Measurements from ENCODE around the gene INAFM2. TPM values are rescaled to one million over a fixed set of nuclear protein-coding genes. Genes with fewer than 3 reads are reported as not detected.

Gene INAFM2
- polyA plus RNA-seq, 2 donors, result 6.4 to 7.0 TPM

DNA sequence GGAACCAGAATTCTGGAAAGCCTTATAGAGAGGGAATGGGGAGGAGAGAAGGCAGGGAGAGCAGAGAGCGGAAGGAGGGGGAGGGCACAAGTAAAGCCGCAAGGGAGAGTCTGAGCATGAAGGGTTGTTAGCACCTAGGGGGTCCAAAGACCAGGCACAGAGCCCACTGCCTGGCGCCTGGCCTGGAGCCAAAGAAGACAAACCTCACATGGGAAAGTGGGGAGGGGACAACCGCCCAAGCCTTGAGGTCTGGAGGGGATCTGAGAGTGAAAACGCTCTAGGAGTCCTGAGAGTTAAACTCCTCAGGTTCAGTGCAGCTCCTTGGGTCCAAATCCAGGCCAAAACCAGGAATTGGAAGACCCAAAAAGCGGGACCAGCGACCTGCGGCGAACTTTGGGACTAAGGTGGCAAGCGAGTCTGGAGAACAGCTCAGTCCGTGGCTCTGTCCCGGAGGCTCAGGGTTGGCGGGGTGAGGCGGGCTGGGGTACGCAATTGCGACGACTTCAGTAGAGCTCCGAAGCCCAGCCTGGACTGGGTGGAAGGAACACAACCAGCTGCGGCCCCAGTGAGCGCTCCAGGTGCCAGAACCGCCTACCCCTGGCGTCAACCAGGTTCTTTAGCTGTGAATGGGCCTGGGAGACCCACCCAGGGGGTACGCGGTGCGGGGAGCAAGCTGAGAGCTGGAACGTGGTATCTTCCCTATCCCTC lies 807 bp upstream of the INAFM2 start:
- WGBS, 2 donors, result 46% methylated on average over 26 of the region's 26 CpGs
- H3K27me3 ChIP-seq (ENCODE audit: control insufficient read depth in 1 of 2, insufficient read depth in 2 of 2, low read length in 2 of 2), result no peaks in the 10 kb centered on the region
- no peaks in the 10 kb centered on the region for H3K36me3 ChIP-seq (ENCODE audit: control insufficient read depth in 2 of 2, insufficient read depth in 2 of 2, low read length in 1 of 2)
- peak overlapping the region; percentile 69 to 71 for H3K4me3 ChIP-seq (ENCODE audit: low read depth in 1 of 2, low read length in 2 of 2)
- peak overlapping the region; percentile 79 to 87 for H3K27ac ChIP-seq (ENCODE audit: low read depth in 2 of 2, low read length in 1 of 2)
- no peaks in the 10 kb centered on the region for H3K9me3 ChIP-seq (ENCODE audit: control insufficient read depth in 2 of 2, insufficient read depth in 1 of 2, low read depth in 1 of 2, low read length in 1 of 2)
- peaks cover 4 to 5% of the 10 kb centered on the region in 2 donors for H3K4me1 ChIP-seq (ENCODE audit: control insufficient read depth in 2 of 2, insufficient read depth in 2 of 2, low read length in 1 of 2)

DNA sequence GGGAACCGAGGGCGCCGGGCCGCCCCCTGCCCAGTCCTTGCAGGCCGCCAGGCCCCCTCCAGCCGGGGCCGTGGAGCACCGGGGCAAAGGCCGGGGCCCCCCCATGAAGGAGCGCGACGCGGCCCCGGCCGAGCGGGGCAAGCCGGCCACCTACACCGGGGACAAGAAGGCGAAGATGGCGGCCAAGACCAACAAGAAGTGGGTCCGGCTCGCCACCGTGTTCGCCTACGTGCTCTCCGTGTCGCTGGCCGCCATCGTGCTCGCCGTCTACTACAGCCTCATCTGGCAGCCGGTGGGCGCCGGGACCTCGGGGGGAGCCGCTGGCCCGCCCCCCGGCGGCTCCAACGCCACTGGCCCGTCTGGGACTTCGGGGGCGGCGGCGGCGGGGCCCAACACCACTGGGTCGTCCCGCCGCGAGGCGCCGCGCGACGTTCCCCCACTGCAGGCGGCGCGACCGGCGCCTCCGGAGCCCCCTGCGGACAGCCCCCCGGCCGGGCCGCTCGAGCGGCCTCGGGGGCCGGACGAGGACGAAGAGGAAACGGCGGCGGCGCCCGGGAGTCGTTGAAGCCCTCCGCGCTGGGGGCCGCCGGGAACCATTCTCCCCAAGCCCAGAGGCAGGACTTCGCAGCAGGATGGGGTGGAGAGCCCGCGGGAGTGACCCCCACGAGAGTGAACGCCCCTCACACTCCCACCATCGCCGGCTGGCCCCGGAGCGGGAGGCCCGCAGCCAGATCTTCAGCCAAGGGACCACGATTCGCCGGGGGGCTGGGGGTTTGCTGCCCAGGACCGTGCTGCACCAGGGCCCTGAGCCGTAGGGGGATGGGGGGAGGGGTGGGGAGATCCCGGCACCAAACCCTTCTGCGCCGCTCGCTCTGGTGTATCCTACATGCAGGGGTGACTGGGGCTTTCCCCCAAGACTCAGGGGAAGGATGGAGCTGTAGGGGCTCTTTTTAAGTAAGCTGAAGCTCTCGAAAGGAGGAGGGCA lies 753 bp downstream of the INAFM2 start:
- no peaks in the 10 kb centered on the region for H3K36me3 ChIP-seq (ENCODE audit: control insufficient read depth in 2 of 2, insufficient read depth in 2 of 2, low read length in 1 of 2)
- H3K9me3 ChIP-seq (ENCODE audit: control insufficient read depth in 2 of 2, insufficient read depth in 1 of 2, low read depth in 1 of 2, low read length in 1 of 2), result no peaks in the 10 kb centered on the region
- WGBS, 2 donors, result 2 to 3% methylated on average over 70 to 101 of the region's 101 CpGs
- H3K27me3 ChIP-seq (ENCODE audit: control insufficient read depth in 1 of 2, insufficient read depth in 2 of 2, low read length in 2 of 2), result no peaks in the 10 kb centered on the region
- peaks cover 4 to 5% of the 10 kb centered on the region in 2 donors for H3K4me1 ChIP-seq (ENCODE audit: control insufficient read depth in 2 of 2, insufficient read depth in 2 of 2, low read length in 1 of 2)
- H3K4me3 ChIP-seq (ENCODE audit: low read depth in 1 of 2, low read length in 2 of 2), result peak overlapping the region; percentile 69 to 71
- peak overlapping the region; percentile 79 to 87 for H3K27ac ChIP-seq (ENCODE audit: low read depth in 2 of 2, low read length in 1 of 2)

DNA sequence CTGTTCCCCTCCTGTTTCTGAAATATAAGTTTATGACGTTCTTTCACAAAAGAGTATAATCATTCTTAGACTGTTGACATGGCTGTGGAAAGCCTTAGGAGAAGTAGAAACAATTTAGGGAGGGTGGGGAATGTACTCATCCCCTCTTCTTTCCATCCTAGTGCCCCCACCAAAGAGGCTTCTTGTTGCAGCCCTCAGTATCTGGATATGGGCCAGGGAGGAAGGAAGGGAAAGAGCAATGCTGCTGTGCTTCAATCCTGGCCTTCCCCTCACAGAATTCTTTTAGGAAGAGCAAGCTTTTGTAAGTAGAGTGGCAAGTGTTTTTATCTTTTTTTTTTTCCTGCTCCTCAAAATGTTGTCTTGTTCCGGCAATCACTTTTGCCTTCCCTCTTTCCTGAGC lies 1.7 kb downstream of the INAFM2 start:
- Histone ChIP-seq H3K4me1 (ENCODE audit: control insufficient read depth in 2 of 2, insufficient read depth in 2 of 2, low read length in 1 of 2) (peaks cover 4 to 5% of the 10 kb centered on the region in 2 donors), H3K27ac (ENCODE audit: low read depth in 2 of 2, low read length in 1 of 2) (no peak overlapping the region), H3K27me3 (ENCODE audit: control insufficient read depth in 1 of 2, insufficient read depth in 2 of 2, low read length in 2 of 2) (no peaks in the 10 kb centered on the region), H3K36me3 (ENCODE audit: control insufficient read depth in 2 of 2, insufficient read depth in 2 of 2, low read length in 1 of 2) (no peaks in the 10 kb centered on the region), H3K9me3 (ENCODE audit: control insufficient read depth in 2 of 2, insufficient read depth in 1 of 2, low read depth in 1 of 2, low read length in 1 of 2) (no peaks in the 10 kb centered on the region), H3K4me3 (ENCODE audit: low read depth in 1 of 2, low read length in 2 of 2) (peak overlapping the region in 1 of 2 donors; percentile 69)
- 60 to 74% methylated on average over 2 of the region's 2 CpGs for WGBS, 2 donors

DNA sequence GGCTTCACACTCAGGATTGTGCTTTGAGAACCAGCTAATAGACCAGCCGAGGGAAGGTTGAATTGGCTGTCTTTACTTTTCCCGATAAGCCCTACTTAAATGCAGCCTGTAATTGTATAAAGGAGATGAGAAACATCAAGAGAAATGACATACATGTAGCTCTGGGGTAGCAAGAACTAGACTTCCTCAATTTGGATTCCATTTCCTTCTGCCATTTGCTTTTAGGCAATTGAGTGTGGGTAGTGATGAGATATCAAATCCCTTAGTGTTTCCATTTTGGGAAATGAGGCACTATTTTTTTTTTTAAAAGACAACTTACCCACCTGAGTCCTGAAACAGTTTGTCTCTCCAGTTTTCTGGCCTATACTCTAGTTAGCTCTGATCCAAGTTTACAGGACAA lies 2.2 kb downstream of the INAFM2 start:
- H3K36me3 ChIP-seq (ENCODE audit: control insufficient read depth in 2 of 2, insufficient read depth in 2 of 2, low read length in 1 of 2), result no peaks in the 10 kb centered on the region
- H3K4me3 ChIP-seq (ENCODE audit: low read depth in 1 of 2, low read length in 2 of 2), result peak overlapping the region in 1 of 2 donors; percentile 69
- no peak overlapping the region for H3K27ac ChIP-seq (ENCODE audit: low read depth in 2 of 2, low read length in 1 of 2)
- H3K27me3 ChIP-seq (ENCODE audit: control insufficient read depth in 1 of 2, insufficient read depth in 2 of 2, low read length in 2 of 2), result no peaks in the 10 kb centered on the region
- peaks cover 4 to 5% of the 10 kb centered on the region in 2 donors for H3K4me1 ChIP-seq (ENCODE audit: control insufficient read depth in 2 of 2, insufficient read depth in 2 of 2, low read length in 1 of 2)
- H3K9me3 ChIP-seq (ENCODE audit: control insufficient read depth in 2 of 2, insufficient read depth in 1 of 2, low read depth in 1 of 2, low read length in 1 of 2), result no peaks in the 10 kb centered on the region
- WGBS, 2 donors, result 95 to 96% methylated on average over 2 of the region's 2 CpGs

DNA sequence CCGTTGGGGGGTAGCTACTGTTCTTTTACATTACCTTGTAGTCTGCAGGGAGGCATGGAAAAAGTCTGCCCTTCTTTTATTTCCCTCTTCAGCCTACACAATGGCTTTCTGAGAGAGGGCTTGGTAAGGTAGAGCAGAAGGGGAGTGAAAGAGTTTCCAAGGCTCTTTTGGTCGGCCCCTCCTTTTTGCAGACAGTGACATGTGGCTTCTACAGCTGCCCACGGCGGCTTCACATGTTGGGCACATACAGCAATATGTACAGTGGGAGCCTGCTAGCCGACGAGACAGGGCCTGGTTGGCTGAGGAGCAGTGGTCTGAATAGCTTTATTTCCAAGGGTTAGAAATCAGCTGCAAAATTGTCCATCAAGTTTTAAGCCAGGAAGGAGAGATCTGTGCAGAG lies 4.0 kb downstream of the INAFM2 start:
- H3K27me3 ChIP-seq (ENCODE audit: control insufficient read depth in 1 of 2, insufficient read depth in 2 of 2, low read length in 2 of 2), result no peaks in the 10 kb centered on the region
- no peak overlapping the region for H3K4me3 ChIP-seq (ENCODE audit: low read depth in 1 of 2, low read length in 2 of 2)
- H3K36me3 ChIP-seq (ENCODE audit: control insufficient read depth in 2 of 2, insufficient read depth in 2 of 2, low read length in 1 of 2), result no peaks in the 10 kb centered on the region
- no peaks in the 10 kb centered on the region for H3K9me3 ChIP-seq (ENCODE audit: control insufficient read depth in 2 of 2, insufficient read depth in 1 of 2, low read depth in 1 of 2, low read length in 1 of 2)
- H3K4me1 ChIP-seq (ENCODE audit: control insufficient read depth in 2 of 2, insufficient read depth in 2 of 2, low read length in 1 of 2), result peaks cover 4 to 5% of the 10 kb centered on the region in 2 donors
- peak overlapping the region in 1 of 2 donors; percentile 35 for H3K27ac ChIP-seq (ENCODE audit: low read depth in 2 of 2, low read length in 1 of 2)
- WGBS, 2 donors, result 73 to 77% methylated on average over 6 of the region's 6 CpGs

DNA sequence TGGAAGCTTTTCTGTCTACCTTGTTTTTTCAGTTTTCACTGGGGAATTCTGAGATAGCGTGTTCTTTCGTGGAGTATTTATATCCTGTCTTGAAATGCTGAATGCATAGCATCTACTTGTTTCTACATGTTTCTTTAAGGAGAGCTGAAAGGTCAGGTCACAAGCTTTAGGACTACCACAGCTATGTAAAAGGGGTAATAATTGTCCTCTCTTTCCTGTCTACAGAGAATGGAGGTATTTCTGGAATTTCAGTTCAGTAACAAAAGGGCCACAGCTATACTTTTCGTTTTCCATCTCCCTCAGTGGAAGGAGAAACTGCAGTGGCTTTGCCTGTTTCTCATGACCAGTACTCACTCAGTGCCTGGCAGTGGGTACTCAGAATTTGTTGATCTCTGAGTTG lies 4.7 kb downstream of the INAFM2 start:
- Histone ChIP-seq H3K4me1 (ENCODE audit: control insufficient read depth in 2 of 2, insufficient read depth in 2 of 2, low read length in 1 of 2) (peaks cover 1 to 4% of the 10 kb centered on the region in 2 donors), H3K27ac (ENCODE audit: low read depth in 2 of 2, low read length in 1 of 2) (no peak overlapping the region), H3K9me3 (ENCODE audit: control insufficient read depth in 2 of 2, insufficient read depth in 1 of 2, low read depth in 1 of 2, low read length in 1 of 2) (no peaks in the 10 kb centered on the region), H3K36me3 (ENCODE audit: control insufficient read depth in 2 of 2, insufficient read depth in 2 of 2, low read length in 1 of 2) (no peaks in the 10 kb centered on the region), H3K27me3 (ENCODE audit: control insufficient read depth in 1 of 2, insufficient read depth in 2 of 2, low read length in 2 of 2) (no peaks in the 10 kb centered on the region), H3K4me3 (ENCODE audit: low read depth in 1 of 2, low read length in 2 of 2) (no peak overlapping the region)
- WGBS, 2 donors, result 57 to 60% methylated on average over 3 of the region's 3 CpGs

DNA sequence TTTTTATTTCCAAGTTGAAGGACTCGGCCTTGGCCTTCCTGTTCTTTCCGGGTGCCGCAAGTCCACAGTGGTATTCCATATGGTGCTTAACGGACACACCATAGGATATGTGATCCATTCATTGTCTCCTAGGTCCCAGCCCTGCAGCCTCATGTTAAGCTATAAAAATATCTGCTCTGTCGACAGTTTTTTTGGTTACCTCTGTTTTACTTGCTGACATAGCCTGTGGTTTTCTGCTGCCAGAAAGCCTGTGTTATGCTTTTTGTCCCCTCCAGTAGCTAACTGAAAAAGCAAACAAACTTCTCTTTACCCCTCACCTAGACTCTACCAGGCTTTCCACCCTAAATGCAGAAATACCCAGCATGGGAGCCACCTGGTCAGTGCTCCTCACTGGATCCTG lies 5.3 kb downstream of the INAFM2 start:
- 77 to 84% methylated on average over 5 of the region's 5 CpGs for WGBS, 2 donors
- no peak overlapping the region for H3K4me3 ChIP-seq (ENCODE audit: low read depth in 1 of 2, low read length in 2 of 2)
- H3K9me3 ChIP-seq (ENCODE audit: control insufficient read depth in 2 of 2, insufficient read depth in 1 of 2, low read depth in 1 of 2, low read length in 1 of 2), result no peaks in the 10 kb centered on the region
- H3K36me3 ChIP-seq (ENCODE audit: control insufficient read depth in 2 of 2, insufficient read depth in 2 of 2, low read length in 1 of 2), result no peaks in the 10 kb centered on the region
- peaks cover 4% of the 10 kb centered on the region in 2 donors for H3K4me1 ChIP-seq (ENCODE audit: control insufficient read depth in 2 of 2, insufficient read depth in 2 of 2, low read length in 1 of 2)
- no peak overlapping the region for H3K27ac ChIP-seq (ENCODE audit: low read depth in 2 of 2, low read length in 1 of 2)
- no peaks in the 10 kb centered on the region for H3K27me3 ChIP-seq (ENCODE audit: control insufficient read depth in 1 of 2, insufficient read depth in 2 of 2, low read length in 2 of 2)

DNA sequence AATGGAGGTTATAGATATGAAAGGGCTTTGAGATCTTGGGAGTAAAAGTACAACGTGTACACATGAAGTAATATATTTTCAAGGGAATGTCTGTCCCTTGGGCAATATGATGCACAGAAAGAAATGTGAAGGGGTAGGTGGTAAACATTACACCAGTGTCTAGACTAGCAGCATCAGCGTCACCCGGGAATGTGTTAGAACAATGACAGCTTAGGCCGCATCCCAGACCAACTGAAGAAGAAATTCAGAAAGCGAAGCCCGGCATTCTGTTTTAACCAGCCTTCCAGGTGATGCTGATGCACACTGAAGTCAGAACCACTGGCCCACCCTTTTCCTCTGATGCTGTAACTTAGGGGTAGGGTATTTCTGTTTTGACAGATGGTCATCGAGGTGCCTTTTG lies 6.3 kb downstream of the INAFM2 start:
- Histone ChIP-seq H3K4me1 (ENCODE audit: control insufficient read depth in 2 of 2, insufficient read depth in 2 of 2, low read length in 1 of 2) (peaks cover 4 to 15% of the 10 kb centered on the region in 2 donors), H3K27ac (ENCODE audit: low read depth in 2 of 2, low read length in 1 of 2) (peak overlapping the region in 1 of 2 donors; percentile 51), H3K36me3 (ENCODE audit: control insufficient read depth in 2 of 2, insufficient read depth in 2 of 2, low read length in 1 of 2) (no peaks in the 10 kb centered on the region), H3K27me3 (ENCODE audit: control insufficient read depth in 1 of 2, insufficient read depth in 2 of 2, low read length in 2 of 2) (no peaks in the 10 kb centered on the region), H3K9me3 (ENCODE audit: control insufficient read depth in 2 of 2, insufficient read depth in 1 of 2, low read depth in 1 of 2, low read length in 1 of 2) (no peaks in the 10 kb centered on the region), H3K4me3 (ENCODE audit: low read depth in 1 of 2, low read length in 2 of 2) (no peak overlapping the region)
- WGBS, 2 donors, result 81 to 83% methylated on average over 7 of the region's 7 CpGs

DNA sequence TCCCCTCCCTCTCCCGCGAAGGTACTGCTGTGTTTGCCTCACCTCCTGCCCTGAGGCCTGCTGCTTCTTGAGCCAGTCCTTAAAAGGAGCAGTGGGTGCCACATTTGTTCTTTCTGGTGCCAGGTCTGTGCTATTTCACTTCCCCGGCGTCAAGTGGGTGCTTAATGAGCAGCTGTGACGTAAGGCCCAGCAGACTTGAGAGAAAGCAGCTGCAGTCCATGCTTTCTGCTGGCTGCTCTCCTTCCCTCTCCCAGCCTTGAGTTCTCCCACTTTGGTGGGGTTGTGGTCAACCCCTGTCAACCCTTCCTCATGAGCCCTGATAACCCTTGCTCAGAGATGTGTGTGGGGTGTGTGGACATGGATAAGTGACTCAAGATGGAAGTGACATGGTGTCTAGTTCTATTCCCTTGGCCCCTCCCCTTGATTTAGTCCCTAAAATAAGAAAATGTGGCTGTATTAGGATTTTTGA lies 6.9 kb downstream of the INAFM2 start:
- peak overlapping the region in 1 of 2 donors; percentile 51 for H3K27ac ChIP-seq (ENCODE audit: low read depth in 2 of 2, low read length in 1 of 2)
- H3K27me3 ChIP-seq (ENCODE audit: control insufficient read depth in 1 of 2, insufficient read depth in 2 of 2, low read length in 2 of 2), result no peaks in the 10 kb centered on the region
- H3K4me1 ChIP-seq (ENCODE audit: control insufficient read depth in 2 of 2, insufficient read depth in 2 of 2, low read length in 1 of 2), result peaks cover 9 to 19% of the 10 kb centered on the region in 2 donors
- H3K9me3 ChIP-seq (ENCODE audit: control insufficient read depth in 2 of 2, insufficient read depth in 1 of 2, low read depth in 1 of 2, low read length in 1 of 2), result no peaks in the 10 kb centered on the region
- no peak overlapping the region for H3K4me3 ChIP-seq (ENCODE audit: low read depth in 1 of 2, low read length in 2 of 2)
- 64 to 78% methylated on average over 5 of the region's 5 CpGs for WGBS, 2 donors
- no peaks in the 10 kb centered on the region for H3K36me3 ChIP-seq (ENCODE audit: control insufficient read depth in 2 of 2, insufficient read depth in 2 of 2, low read length in 1 of 2)

All from esophagus (tissue), 2 donors.